Panc1 (cell line): Measurements from ENCODE around the gene GREB1.
A peak's percentile ranks its signal among the peaks of the same experiment; 100 is the strongest.

ENCODE experiments used
- SIN3A ChIP-seq: IDR thresholded peaks from 2 replicates; pipeline ENCODE4 v1.6.1; 2012; ENCODE audit warnings: low read depth, mild to moderate bottlenecking, low read length, moderate library complexity, borderline replicate concordance; ENCODE audit not compliant: insufficient read depth
- TCF7L2 ChIP-seq: IDR thresholded peaks from 2 replicates; pipeline ENCODE4 v1.6.1; 2011; ENCODE audit warnings: mild to moderate bottlenecking, low read depth, low read length, inconsistent platforms
- TF ChIP-seq, protein P1 (sequence below): fragments of 450-650 bp; IDR thresholded peaks from 2 replicates; pipeline ENCODE4 v1.5.1; 2017; ENCODE audit warnings: mild to moderate bottlenecking
- TF ChIP-seq, protein P2 (sequence below), 2 experiments: IDR thresholded peaks; 2 replicates each; pipeline ENCODE4 v1.6.1; 2011 to 2012; ENCODE audit warnings: low read depth in 2 of 2, control low read depth in 1 of 2, low read length in 1 of 2, mild to moderate bottlenecking in 1 of 2, moderate library complexity in 1 of 2; ENCODE audit not compliant: insufficient read depth in 1 of 2

DNA sequence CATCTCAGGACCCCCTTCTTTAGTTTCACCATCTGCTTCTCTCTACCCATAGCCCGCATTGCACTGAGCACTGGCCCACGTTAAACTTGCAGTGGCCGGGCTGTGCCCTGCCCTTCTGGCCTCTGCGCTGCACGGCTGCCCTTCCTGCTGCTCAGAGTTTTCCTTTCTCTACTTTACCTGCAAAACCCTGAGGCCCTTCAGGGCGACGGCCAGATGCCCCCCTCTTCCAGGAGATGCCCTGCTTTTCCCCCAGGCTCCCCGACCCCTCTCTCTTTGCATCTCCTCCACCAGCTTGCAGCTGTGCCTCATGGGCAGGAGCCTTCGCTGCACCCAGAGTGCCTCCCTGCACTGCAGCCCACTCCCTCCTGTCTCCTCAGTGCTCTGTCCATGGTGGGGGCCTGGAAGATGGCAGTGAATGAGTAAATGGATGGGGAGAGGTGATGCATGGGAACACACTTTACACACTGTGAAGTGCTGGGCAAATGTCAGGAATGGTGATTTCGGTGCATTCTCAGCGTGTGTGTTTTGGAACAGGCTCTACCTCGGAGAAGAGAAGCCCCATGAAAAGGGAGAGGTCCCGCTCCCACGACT lies 82.3 kb downstream of the GREB1 start:
- TF ChIP-seq, protein P1, sequence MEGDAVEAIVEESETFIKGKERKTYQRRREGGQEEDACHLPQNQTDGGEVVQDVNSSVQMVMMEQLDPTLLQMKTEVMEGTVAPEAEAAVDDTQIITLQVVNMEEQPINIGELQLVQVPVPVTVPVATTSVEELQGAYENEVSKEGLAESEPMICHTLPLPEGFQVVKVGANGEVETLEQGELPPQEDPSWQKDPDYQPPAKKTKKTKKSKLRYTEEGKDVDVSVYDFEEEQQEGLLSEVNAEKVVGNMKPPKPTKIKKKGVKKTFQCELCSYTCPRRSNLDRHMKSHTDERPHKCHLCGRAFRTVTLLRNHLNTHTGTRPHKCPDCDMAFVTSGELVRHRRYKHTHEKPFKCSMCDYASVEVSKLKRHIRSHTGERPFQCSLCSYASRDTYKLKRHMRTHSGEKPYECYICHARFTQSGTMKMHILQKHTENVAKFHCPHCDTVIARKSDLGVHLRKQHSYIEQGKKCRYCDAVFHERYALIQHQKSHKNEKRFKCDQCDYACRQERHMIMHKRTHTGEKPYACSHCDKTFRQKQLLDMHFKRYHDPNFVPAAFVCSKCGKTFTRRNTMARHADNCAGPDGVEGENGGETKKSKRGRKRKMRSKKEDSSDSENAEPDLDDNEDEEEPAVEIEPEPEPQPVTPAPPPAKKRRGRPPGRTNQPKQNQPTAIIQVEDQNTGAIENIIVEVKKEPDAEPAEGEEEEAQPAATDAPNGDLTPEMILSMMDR, result no peak
- TF ChIP-seq SIN3A (no peak), TCF7L2 (no peak)
- TF ChIP-seq, protein P2, sequence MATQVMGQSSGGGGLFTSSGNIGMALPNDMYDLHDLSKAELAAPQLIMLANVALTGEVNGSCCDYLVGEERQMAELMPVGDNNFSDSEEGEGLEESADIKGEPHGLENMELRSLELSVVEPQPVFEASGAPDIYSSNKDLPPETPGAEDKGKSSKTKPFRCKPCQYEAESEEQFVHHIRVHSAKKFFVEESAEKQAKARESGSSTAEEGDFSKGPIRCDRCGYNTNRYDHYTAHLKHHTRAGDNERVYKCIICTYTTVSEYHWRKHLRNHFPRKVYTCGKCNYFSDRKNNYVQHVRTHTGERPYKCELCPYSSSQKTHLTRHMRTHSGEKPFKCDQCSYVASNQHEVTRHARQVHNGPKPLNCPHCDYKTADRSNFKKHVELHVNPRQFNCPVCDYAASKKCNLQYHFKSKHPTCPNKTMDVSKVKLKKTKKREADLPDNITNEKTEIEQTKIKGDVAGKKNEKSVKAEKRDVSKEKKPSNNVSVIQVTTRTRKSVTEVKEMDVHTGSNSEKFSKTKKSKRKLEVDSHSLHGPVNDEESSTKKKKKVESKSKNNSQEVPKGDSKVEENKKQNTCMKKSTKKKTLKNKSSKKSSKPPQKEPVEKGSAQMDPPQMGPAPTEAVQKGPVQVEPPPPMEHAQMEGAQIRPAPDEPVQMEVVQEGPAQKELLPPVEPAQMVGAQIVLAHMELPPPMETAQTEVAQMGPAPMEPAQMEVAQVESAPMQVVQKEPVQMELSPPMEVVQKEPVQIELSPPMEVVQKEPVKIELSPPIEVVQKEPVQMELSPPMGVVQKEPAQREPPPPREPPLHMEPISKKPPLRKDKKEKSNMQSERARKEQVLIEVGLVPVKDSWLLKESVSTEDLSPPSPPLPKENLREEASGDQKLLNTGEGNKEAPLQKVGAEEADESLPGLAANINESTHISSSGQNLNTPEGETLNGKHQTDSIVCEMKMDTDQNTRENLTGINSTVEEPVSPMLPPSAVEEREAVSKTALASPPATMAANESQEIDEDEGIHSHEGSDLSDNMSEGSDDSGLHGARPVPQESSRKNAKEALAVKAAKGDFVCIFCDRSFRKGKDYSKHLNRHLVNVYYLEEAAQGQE (IDR thresholded peaks at IDR 0.05; ENCODE audit: insufficient read depth in 1 of 2, low read depth in 2 of 2, low read length in 1 of 2), result peak; percentile 69 to 74; a peak in 2 of 4 replicates
